ENCODE results near the gene CACUL1. TPM values are rescaled to one million over a fixed set of nuclear protein-coding genes. Genes with fewer than 3 reads are reported as not detected.
A peak's percentile ranks its signal among the peaks of the same experiment; 100 is the strongest.

Gene CACUL1
- total RNA-seq, 1 experiment from 2014 or later = 62.5 TPM

GRCh38 chr10:118776033-118776432 is 21.3 kb upstream of the CACUL1 start:
- intact Hi-C loops (cut with micrococcal nuclease; ENCODE audit: unreplicated experiment) = no loop called here
- no peaks in the 10 kb centered on the region for H3K36me3 ChIP-seq (ENCODE audit: low read depth)
- H3K27me3 ChIP-seq (ENCODE audit: insufficient read depth, low read depth) = no peaks in the 10 kb centered on the region
- no peak for TF ChIP-seq EZH2 (IDR thresholded peaks at IDR 0.05; ENCODE audit: low read depth)
- TF ChIP-seq CTCF (conservative IDR thresholded peaks at IDR 0.05) = no peak
- H3K4me1 ChIP-seq (replicated peaks; ENCODE audit: insufficient read depth) = no peaks in the 10 kb centered on the region
- no peaks in the 10 kb centered on the region for H3K9me3 ChIP-seq (ENCODE audit: insufficient read depth, low read depth)
- no peak overlapping the region for H3K4me2 ChIP-seq
- ChIA-PET POLR2A (ENCODE audit: unreplicated experiment) (no interaction called here), CTCF (no interaction called here)
- H3K27ac ChIP-seq = no peak overlapping the region
- H3K9me2 ChIP-seq (ENCODE audit: insufficient read depth) = no peaks in the 10 kb centered on the region
- H3F3A ChIP-seq (ENCODE audit: insufficient read depth, low read depth) = no peaks in the 10 kb centered on the region
- no peak overlapping the region for H3K4me3 ChIP-seq
- no peaks in the 10 kb centered on the region for H3K79me2 ChIP-seq (ENCODE audit: low read depth)
- H2AFZ ChIP-seq = no peak overlapping the region
- no peak for DNase-seq
- BruUV-seq (replicated peaks) = no TSS peak
- no peaks in the 10 kb centered on the region for H4K20me1 ChIP-seq (ENCODE audit: insufficient read depth)

- ChIA-PET POLR2A (ENCODE audit: unreplicated experiment) (no interaction called here), CTCF (no interaction called here)
- Histone ChIP-seq H3K27ac (no peak overlapping the region), H3K4me1 (replicated peaks; ENCODE audit: insufficient read depth) (no peaks in the 10 kb centered on the region; the same call in 1 of the 2 replicates), H2AFZ (no peak overlapping the region), H3F3A (ENCODE audit: insufficient read depth, low read depth) (no peaks in the 10 kb centered on the region), H4K20me1 (ENCODE audit: insufficient read depth) (no peaks in the 10 kb centered on the region), H3K36me3 (ENCODE audit: low read depth) (no peaks in the 10 kb centered on the region), H3K4me2 (no peak overlapping the region), H3K9me3 (ENCODE audit: insufficient read depth, low read depth) (no peaks in the 10 kb centered on the region), H3K4me3 (no peak overlapping the region), H3K79me2 (ENCODE audit: low read depth) (no peaks in the 10 kb centered on the region), H3K9me2 (ENCODE audit: insufficient read depth) (no peaks in the 10 kb centered on the region), H3K27me3 (ENCODE audit: insufficient read depth, low read depth) (no peaks in the 10 kb centered on the region)
- no TSS peak for BruUV-seq (replicated peaks)
- intact Hi-C loops (cut with micrococcal nuclease; ENCODE audit: unreplicated experiment) = no loop called here
- no peak for DNase-seq
- TF ChIP-seq CTCF (conservative IDR thresholded peaks at IDR 0.05) (0 out of 2 replicates have a peak, but pooled peaks have one; percentile 21), EZH2 (IDR thresholded peaks at IDR 0.05; ENCODE audit: low read depth) (no peak)
Measured at GRCh38 chr10:118775478-118775877, 20.7 kb upstream of the CACUL1 start.

GRCh38 chr10:118773041-118773440 is 18.3 kb upstream of the CACUL1 start:
- intact Hi-C loops (cut with micrococcal nuclease; ENCODE audit: unreplicated experiment) = no loop called here
- no peaks in the 10 kb centered on the region for H4K20me1 ChIP-seq (ENCODE audit: insufficient read depth)
- no peak overlapping the region for H2AFZ ChIP-seq
- H3K9me3 ChIP-seq (ENCODE audit: insufficient read depth, low read depth) = no peaks in the 10 kb centered on the region
- ChIA-PET CTCF (no interaction called here), POLR2A (ENCODE audit: unreplicated experiment) (no interaction called here)
- H3K79me2 ChIP-seq (ENCODE audit: low read depth) = no peaks in the 10 kb centered on the region
- H3K27ac ChIP-seq = no peak overlapping the region
- H3K4me3 ChIP-seq = no peak overlapping the region
- no peaks in the 10 kb centered on the region for H3K27me3 ChIP-seq (ENCODE audit: insufficient read depth, low read depth)
- TF ChIP-seq CTCF (conservative IDR thresholded peaks at IDR 0.05) = no peak
- no peak for TF ChIP-seq EZH2 (IDR thresholded peaks at IDR 0.05; ENCODE audit: low read depth)
- H3K4me1 ChIP-seq (replicated peaks; ENCODE audit: insufficient read depth) = peaks cover 14% of the 10 kb centered on the region
- no peak for DNase-seq
- BruUV-seq (replicated peaks) = no TSS peak
- H3F3A ChIP-seq (ENCODE audit: insufficient read depth, low read depth) = no peaks in the 10 kb centered on the region
- H3K36me3 ChIP-seq (ENCODE audit: low read depth) = no peaks in the 10 kb centered on the region
- H3K9me2 ChIP-seq (ENCODE audit: insufficient read depth) = no peaks in the 10 kb centered on the region
- no peak overlapping the region for H3K4me2 ChIP-seq

Measured in PC-9 (cell line).